A673 (cell line): ENCODE results near the gene VSTM2L. TPM values are rescaled to one million over a fixed set of nuclear protein-coding genes. Genes with fewer than 3 reads are reported as not detected.

Experiments used
- BruUV-seq: library from RNA; stranded (reverse); fragments of 400-500 nt; replicated peaks from 2 replicates; lab custom pipeline; 2021; lab: Mats Ljungman, UMichigan
- CTCF ChIA-PET: fragments of 300-600 bp; sonication (Branson Sonifier 250); formaldehyde crosslinking; loops from one replicate; lab custom pipeline; 2022; ENCODE audit warnings: antibody characterized with exemption; lab: Charles Lee
- POLR2A ChIA-PET: fragments of 300-600 bp; sonication (Branson Sonifier 250); formaldehyde crosslinking; loops from one replicate; lab custom pipeline; 2022; ENCODE audit warnings: antibody characterized with exemption; ENCODE audit not compliant: low non-redundant PET; lab: Charles Lee
- DNase-seq: peaks from one replicate; pipeline ENCODE4 v3.0.0-alpha.2; 2015; ENCODE audit warnings: low spot score
- H3K27ac ChIP-seq: fragments of 200-600 bp; sonication (generic); 2 replicates; pipeline ENCODE4 v1.5.1; 2016; ENCODE audit warnings: mixed run types, low read depth, mild to moderate bottlenecking, mixed read lengths, antibody characterized with exemption, low read length; ENCODE audit not compliant: poor library complexity, severe bottlenecking
- H3K27me3 ChIP-seq: fragments of 200-600 bp; sonication (generic); replicated peaks from 2 replicates; pipeline ENCODE4 v1.6.1; 2017; ENCODE audit warnings: mixed run types, low read depth, mild to moderate bottlenecking, mixed read lengths, antibody characterized with exemption, low read length; ENCODE audit not compliant: insufficient read depth, poor library complexity
- H3K36me3 ChIP-seq: fragments of 200-600 bp; sonication (generic); 2 replicates; pipeline ENCODE4 v1.6.1; 2016; ENCODE audit warnings: mixed run types, mild to moderate bottlenecking, mixed read lengths, antibody characterized with exemption, low read length; ENCODE audit not compliant: insufficient read depth, poor library complexity, severe bottlenecking
- H3K4me1 ChIP-seq: fragments of 200-600 bp; sonication (generic); 2 replicates; pipeline ENCODE4 v1.6.1; 2017; ENCODE audit warnings: mixed run types, mild to moderate bottlenecking, mixed read lengths, antibody characterized with exemption, low read length; ENCODE audit not compliant: insufficient read depth, poor library complexity, severe bottlenecking
- H3K4me3 ChIP-seq: fragments of 200-600 bp; sonication (generic); 2 replicates; pipeline ENCODE4 v1.5.1; 2016; ENCODE audit warnings: low read depth, mixed run types, mild to moderate bottlenecking, mixed read lengths, low read length; ENCODE audit not compliant: poor library complexity, severe bottlenecking
- H3K9me3 ChIP-seq: fragments of 200-600 bp; sonication (generic); 2 replicates; pipeline ENCODE4 v1.6.1; 2016; ENCODE audit warnings: mixed run types, low read depth, mild to moderate bottlenecking, mixed read lengths, antibody characterized with exemption, low read length; ENCODE audit not compliant: poor library complexity, severe bottlenecking
- CTCF ChIP-seq: fragments of 300-800, 200-600 bp; sonication (generic); conservative IDR thresholded peaks from 2 replicates; pipeline ENCODE4 v1.5.1; 2017; ENCODE audit warnings: low read depth, mild to moderate bottlenecking, antibody characterized with exemption, low read length, moderate library complexity, mixed read lengths
- EZH2 ChIP-seq: fragments of 200-600 bp; sonication (generic); IDR thresholded peaks from 2 replicates; pipeline ENCODE4 v1.6.1; 2017; ENCODE audit warnings: borderline replicate concordance, low read depth, mild to moderate bottlenecking, mixed read lengths, antibody characterized with exemption, low read length; ENCODE audit not compliant: poor library complexity, severe bottlenecking
- intact Hi-C: fragments of 100-400 bp; cut with micrococcal nuclease; formaldehyde crosslinking; loops from one replicate; pipeline ENCODE4 v1.10.0; 2022; ENCODE audit not compliant: unreplicated experiment
- total RNA-seq: library from RNA; stranded (reverse); gene quantifications from 2 replicates; pipeline ENCODE4 v1.2.3, GENCODE V29; 2021

The VSTM2L gene
- total RNA-seq, 1 experiment from 2014 or later: 23.3 TPM

DNA sequence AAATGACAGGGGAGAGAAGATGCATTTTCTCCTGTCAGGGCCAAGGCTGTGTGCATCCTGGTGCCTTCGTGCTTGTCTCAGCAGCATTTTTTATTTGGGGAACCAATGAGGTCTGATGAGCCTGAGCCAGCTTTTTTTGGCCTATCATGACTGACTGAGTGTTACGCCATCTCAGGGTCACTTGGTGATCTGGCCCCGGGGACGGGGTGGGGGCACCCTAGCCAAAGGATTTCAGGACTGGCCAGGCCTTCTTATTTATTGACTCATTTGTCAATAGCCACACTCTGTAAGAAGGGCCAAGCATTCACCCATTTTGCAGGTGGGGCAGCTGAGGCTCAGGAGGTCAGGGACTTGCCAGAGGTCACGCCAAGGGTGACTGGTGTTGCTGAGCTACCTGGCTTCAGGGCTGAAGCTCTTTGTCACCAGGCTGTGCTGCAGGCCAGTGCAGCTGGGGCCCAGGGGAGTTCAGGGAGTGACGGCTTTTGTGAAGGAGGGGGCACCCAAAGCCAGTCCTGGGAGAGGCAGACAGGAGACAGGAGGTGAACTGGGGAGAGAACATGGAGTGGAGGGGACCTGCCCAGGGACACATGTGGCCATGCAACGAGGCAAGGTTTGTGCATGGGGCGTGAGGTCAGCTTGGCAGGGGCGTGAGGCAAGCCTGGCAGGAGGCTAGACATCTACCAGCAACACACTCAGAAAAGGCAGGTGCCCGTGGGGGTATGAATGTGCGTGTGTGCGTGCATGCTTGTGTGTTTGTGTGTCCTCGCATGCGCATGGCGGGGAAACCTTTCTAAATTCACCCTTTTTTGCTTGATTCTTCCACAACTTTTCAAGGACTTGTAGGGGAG is 31.1 kb downstream of the VSTM2L start:
- H3K9me3 ChIP-seq: no peaks in the 10 kb centered on the region

DNA sequence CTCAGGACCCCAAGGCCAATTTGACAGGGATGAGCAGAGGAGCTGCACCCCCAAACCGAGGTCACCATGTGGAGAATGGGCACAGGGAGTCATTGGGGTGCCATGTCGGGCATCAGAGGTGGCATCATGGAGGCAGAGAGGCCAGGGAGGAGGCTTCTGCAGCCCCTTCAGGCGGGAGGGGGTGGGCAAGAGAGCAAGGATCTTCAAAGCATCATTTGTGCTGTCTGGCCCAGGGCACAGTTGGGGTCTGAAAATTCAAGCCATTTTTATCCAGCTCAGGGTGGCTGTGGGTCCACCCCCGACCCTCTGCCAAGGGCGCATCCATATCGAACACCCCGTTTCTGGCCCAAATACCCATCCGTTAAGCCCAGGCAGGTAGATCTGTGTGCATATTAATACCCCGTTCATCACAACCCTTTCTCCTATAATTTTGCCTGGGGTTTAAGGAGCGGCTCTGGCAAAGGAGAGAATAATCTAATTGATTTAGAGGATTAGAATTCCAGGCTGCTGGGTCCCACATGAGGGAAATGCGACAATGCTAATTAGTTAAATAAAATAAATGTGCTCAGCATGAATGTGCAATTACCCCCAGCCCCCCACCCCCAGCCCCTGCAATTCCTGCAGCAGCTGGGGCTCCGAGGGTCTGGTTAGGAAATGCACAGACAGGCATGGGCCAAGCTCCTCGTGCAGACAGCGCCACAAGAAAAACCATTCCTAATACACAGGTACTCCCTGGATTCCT is 31.9 kb downstream of the VSTM2L start:
- H3K27me3 ChIP-seq: no peaks in the 10 kb centered on the region
- ChIA-PET CTCF (no interaction called here), POLR2A (no interaction called here)
- no peaks in the 10 kb centered on the region for H3K36me3 ChIP-seq
- no peak for TF ChIP-seq CTCF
- TF ChIP-seq EZH2: no peak
- H3K4me3 ChIP-seq: no peak overlapping the region
- H3K4me1 ChIP-seq: peaks cover 12% of the 10 kb centered on the region
- intact Hi-C loops: no loop called here
- BruUV-seq: no TSS peak
- H3K9me3 ChIP-seq: no peaks in the 10 kb centered on the region
- no peak for DNase-seq
- no peak overlapping the region for H3K27ac ChIP-seq

More for the DNA sequence above, 31.1 kb downstream of the VSTM2L start:
- Histone ChIP-seq H3K36me3 (no peaks in the 10 kb centered on the region), H3K27ac (no peak overlapping the region), H3K27me3 (no peaks in the 10 kb centered on the region), H3K4me1 (peaks cover 12% of the 10 kb centered on the region), H3K4me3 (no peak overlapping the region)
- TF ChIP-seq EZH2 (no peak), CTCF (no peak)
- ChIA-PET POLR2A (no interaction called here), CTCF (no interaction called here)
- no peak for DNase-seq
- intact Hi-C loops: no loop called here
- no TSS peak for BruUV-seq

GRCh38 chr20:37935435-37935834 is 32.5 kb downstream of the VSTM2L start:
- CTCF ChIA-PET: no interaction called here
- POLR2A ChIA-PET: no interaction called here

More at GRCh38 chr20:37935435-37935834, 32.5 kb downstream of the VSTM2L start:
- DNase-seq: no peak
- Histone ChIP-seq H3K4me1 (peaks cover 12% of the 10 kb centered on the region), H3K9me3 (no peaks in the 10 kb centered on the region), H3K27ac (no peak overlapping the region), H3K4me3 (no peak overlapping the region), H3K27me3 (no peaks in the 10 kb centered on the region), H3K36me3 (no peaks in the 10 kb centered on the region)
- no TSS peak for BruUV-seq
- intact Hi-C loops: no loop called here
- no peak for TF ChIP-seq EZH2
- no peak for TF ChIP-seq CTCF
